HL-60 (cell line): ENCODE measurements around the gene ERAP2.

Experiments used
- DNase-seq, 2 experiments: peaks; one replicate each; pipeline ENCODE4 v3.0.0-alpha.2; 2010 to 2020; ENCODE audit warnings: low read depth in 1 of 2, low spot score in 1 of 2
- H3K27ac ChIP-seq: fragments of 250-450 bp; sonication (Bioruptor Pico); replicated peaks from 2 replicates; pipeline ENCODE4 v1.5.1; 2020; ENCODE audit warnings: mild to moderate bottlenecking, moderate library complexity
- H3K27me3 ChIP-seq: fragments of 250-450 bp; sonication (Bioruptor Pico); 2 replicates; pipeline ENCODE4 v1.5.1; 2021; ENCODE audit warnings: mild to moderate bottlenecking, moderate library complexity; ENCODE audit not compliant: insufficient read depth, poor library complexity, severe bottlenecking
- H3K4me3 ChIP-seq: replicated peaks from 2 replicates; pipeline ENCODE4 v1.5.1; 2011; ENCODE audit warnings: mild to moderate bottlenecking, control low read depth, low read length; ENCODE audit not compliant: insufficient read depth
- CTCF ChIP-seq: IDR thresholded peaks from one replicate; pipeline ENCODE4 v1.5.1; 2011; ENCODE audit warnings: low read length, control low read depth, inconsistent platforms; ENCODE audit not compliant: insufficient read depth
- GABPA ChIP-seq: IDR thresholded peaks from 2 replicates; pipeline ENCODE4 v1.6.1; 2012; ENCODE audit warnings: low read depth
- POLR2AphosphoS5 ChIP-seq: IDR thresholded peaks from 2 replicates; pipeline ENCODE4 v1.6.1; 2012; ENCODE audit warnings: low read depth
- REST ChIP-seq: IDR thresholded peaks from 2 replicates; pipeline ENCODE4 v1.6.1; 2012; ENCODE audit warnings: low read depth; ENCODE audit not compliant: insufficient replicate concordance
- SPI1 ChIP-seq: IDR thresholded peaks from 2 replicates; pipeline ENCODE4 v1.6.1; 2012; ENCODE audit warnings: low read depth, mild to moderate bottlenecking, borderline replicate concordance

ERAP2 gene

GRCh38 chr5:96880444-96881164 lies 4.3 kb downstream of the ERAP2 start:
- no peak for TF ChIP-seq CTCF
- TF ChIP-seq GABPA, result no peak
- no peak for TF ChIP-seq REST
- peak; percentile 56 for TF ChIP-seq SPI1
- TF ChIP-seq POLR2AphosphoS5, result no peak
- H3K27ac ChIP-seq, result no peak overlapping the region; the same call in 1 of the 2 replicates
- no peak overlapping the region for H3K4me3 ChIP-seq
- DNase-seq, result peak in 1 of 2 experiments; percentile 34
- no peaks in the 10 kb centered on the region for H3K27me3 ChIP-seq

GRCh38 chr5:96881511-96882115 lies 5.3 kb downstream of the ERAP2 start:
- no peaks in the 10 kb centered on the region for H3K27me3 ChIP-seq
- no peak overlapping the region for H3K4me3 ChIP-seq
- no peak overlapping the region for H3K27ac ChIP-seq
- TF ChIP-seq POLR2AphosphoS5 (no peak), SPI1 (no peak), REST (no peak), CTCF (no peak)
- DNase-seq, result no peak

- DNase-seq, result no peak
- Histone ChIP-seq H3K4me3 (no peak overlapping the region), H3K27me3 (no peaks in the 10 kb centered on the region), H3K27ac (no peak overlapping the region)
- TF ChIP-seq GABPA (no peak), CTCF (no peak), SPI1 (no peak), REST (no peak), POLR2AphosphoS5 (no peak)
These were observed 7.6 kb downstream of the ERAP2 start for GRCh38 chr5:96883871-96884270.
